Adrenal gland (tissue), 12 donors: Measurements from ENCODE around the gene ATOX1. TPM values are rescaled to one million over a fixed set of nuclear protein-coding genes. Genes with fewer than 3 reads are reported as not detected.

Experiments
- DNase-seq, 7 donors: peaks; one replicate each; pipeline ENCODE4 v3.0.0-alpha.2; 2019 to 2020
- H3K27ac ChIP-seq, 5 donors: fragments of 200-600 bp; sonication (generic) in 4 of 5; 1 replicate in 3 of 5; 2 replicates in 2 of 5; pipeline versions ENCODE4 v1.5.1 to v1.8.0; 2016 to 2020; ENCODE audit warnings: mild to moderate bottlenecking in 1 of 5
- H3K27me3 ChIP-seq: fragments of 200-600 bp; 2 replicates; pipeline ENCODE4 v1.8.0; 2021
- H3K36me3 ChIP-seq, 2 donors: fragments of 200-600 bp; replicated peaks in 1 of 2; 1 replicate in 1 of 2; 2 replicates in 1 of 2; pipeline versions ENCODE4 v1.5.1 to v1.8.0; 2018 to 2022
- H3K4me1 ChIP-seq, 2 donors: fragments of 200-600 bp; replicated peaks in 1 of 2; 1 replicate in 1 of 2; 2 replicates in 1 of 2; pipeline versions ENCODE4 v1.5.1 to v1.8.0; 2018 to 2021
- H3K4me3 ChIP-seq, 4 donors: fragments of 200-600 bp; sonication (generic) in 3 of 4; one replicate each; pipeline ENCODE4 v1.5.1; 2016 to 2018
- H3K9me3 ChIP-seq, 3 donors: fragments of 200-600 bp; sonication (generic) in 1 of 3; replicated peaks in 1 of 3; 1 replicate in 2 of 3; 2 replicates in 1 of 3; pipeline versions ENCODE4 v1.5.1 to v1.8.0; 2016 to 2021
- POLR2A ChIP-seq, 2 donors: fragments of 450-650 bp; IDR thresholded peaks; one replicate each; pipeline ENCODE4 v1.6.1; 2017; ENCODE audit warnings: antibody characterized with exemption in 2 of 2, mild to moderate bottlenecking in 2 of 2, moderate library complexity in 1 of 2
- WGBS, 4 donors: extraction: QIAGEN DNeasy Blood & Tissue Kit in 2 of 4; methylation state at CpG; one replicate each; pipeline versions ENCODE4 v1.1.5 to v1.1.7; 2013 to 2017; 5-methylcytosine and 5-hydroxymethylcytosine counted together
- intact Hi-C, 2 donors: fragments of 100-400 bp; cut with DNase I; formaldehyde crosslinking; loops; one replicate each; pipeline versions ENCODE4 v1.14.1 to v1.15.0; 2022 to 2023
- polyA plus RNA-seq, 3 donors: library from polyadenylated mRNA; stranded (reverse); fragments of 200-250 nt in 2 of 3; fragments of 350-450 nt in 1 of 3; fragmentation: Illumina TruSeq in 1 of 3; extraction: RNeasy Lipid Tissue Mini Kit (QIAGEN cat#74804) in 1 of 3; gene quantifications; one replicate each; pipeline ENCODE4 v1.2.3, GENCODE V29; 2013 to 2014
- total RNA-seq, 9 donors: library from RNA; depleted of rRNA in 4 of 9; stranded (reverse); fragments of >200 nt in 4 of 9; fragments of 120-200 nt in 1 of 9; fragmentation: NEBNext Ultra II Directional in 1 of 9; extraction: Animal tissue kit (Norgen Biotek cat#: 25700) in 1 of 9; gene quantifications; one replicate each; pipeline versions ENCODE4 v1.1.0 to v1.2.4, GENCODE V29; 2013 to 2023
- TF ChIP-seq, protein P1 (sequence below), 6 experiments: fragments of 450-650 bp in 4 of 6; fragments of 200-600 bp in 2 of 6; sonication (generic) in 1 of 6; IDR thresholded peaks; 1 replicate in 5 of 6; 2 replicates in 1 of 6; pipeline versions ENCODE4 v1.5.1 to v1.8.0; 2016 to 2021; ENCODE audit warnings: antibody characterized with exemption in 6 of 6, mild to moderate bottlenecking in 2 of 6, moderate library complexity in 1 of 6
- donor health status: healthy with polysubstance abuse.
- donor health status: Bipolar disorder and iron deficiency.
- donor health status: DM: yes; HTN: yes; CAD: no.
- donor health status: DM: no; HTN: no; CAD: no.
- donor health status: DM: no; HTN: no; CAD: no.
- donor health status: DM: yes; HTN: yes; CAD: no.

ATOX1 gene
- total and polyA plus RNA-seq, 12 donors = 97.5 to 291 (median 133) TPM

DNA sequence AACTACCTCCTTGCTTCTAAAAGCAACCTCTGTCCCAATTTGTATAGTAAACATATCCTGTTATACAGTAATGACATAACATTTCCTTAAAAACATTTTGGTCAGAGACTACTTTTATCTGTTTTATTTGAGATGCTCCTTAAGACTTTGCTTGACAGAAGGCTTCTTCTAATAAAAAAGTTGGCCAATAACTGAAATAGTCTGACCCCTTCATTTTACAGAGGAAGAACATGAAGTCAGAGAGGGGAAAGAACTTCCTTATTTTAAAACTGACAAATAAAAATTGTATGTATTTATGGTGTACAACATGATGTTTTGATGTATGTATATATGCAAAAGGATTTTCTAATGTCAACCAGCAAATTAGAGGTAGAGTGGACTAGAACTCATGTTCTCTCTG is 35.9 kb downstream of the ATOX1 start:
- no peak overlapping the region for H3K4me3 ChIP-seq
- intact Hi-C loops = loop anchor here in 1 of 2 donors (5.0 kb wide), 1 partner anchor 65 kb away; no protein-coding TSS in a partner anchor
- H3K4me1 ChIP-seq = no peaks in the 10 kb centered on the region
- TF ChIP-seq, protein P1, sequence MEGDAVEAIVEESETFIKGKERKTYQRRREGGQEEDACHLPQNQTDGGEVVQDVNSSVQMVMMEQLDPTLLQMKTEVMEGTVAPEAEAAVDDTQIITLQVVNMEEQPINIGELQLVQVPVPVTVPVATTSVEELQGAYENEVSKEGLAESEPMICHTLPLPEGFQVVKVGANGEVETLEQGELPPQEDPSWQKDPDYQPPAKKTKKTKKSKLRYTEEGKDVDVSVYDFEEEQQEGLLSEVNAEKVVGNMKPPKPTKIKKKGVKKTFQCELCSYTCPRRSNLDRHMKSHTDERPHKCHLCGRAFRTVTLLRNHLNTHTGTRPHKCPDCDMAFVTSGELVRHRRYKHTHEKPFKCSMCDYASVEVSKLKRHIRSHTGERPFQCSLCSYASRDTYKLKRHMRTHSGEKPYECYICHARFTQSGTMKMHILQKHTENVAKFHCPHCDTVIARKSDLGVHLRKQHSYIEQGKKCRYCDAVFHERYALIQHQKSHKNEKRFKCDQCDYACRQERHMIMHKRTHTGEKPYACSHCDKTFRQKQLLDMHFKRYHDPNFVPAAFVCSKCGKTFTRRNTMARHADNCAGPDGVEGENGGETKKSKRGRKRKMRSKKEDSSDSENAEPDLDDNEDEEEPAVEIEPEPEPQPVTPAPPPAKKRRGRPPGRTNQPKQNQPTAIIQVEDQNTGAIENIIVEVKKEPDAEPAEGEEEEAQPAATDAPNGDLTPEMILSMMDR (IDR thresholded peaks at IDR 0.05) = no peak
- no peak for TF ChIP-seq POLR2A (IDR thresholded peaks at IDR 0.05)
- DNase-seq = no peak
- H3K9me3 ChIP-seq = no peaks in the 10 kb centered on the region
- no peak overlapping the region for H3K27ac ChIP-seq
- no peaks in the 10 kb centered on the region for H3K36me3 ChIP-seq
- H3K27me3 ChIP-seq = no peaks in the 10 kb centered on the region

DNA sequence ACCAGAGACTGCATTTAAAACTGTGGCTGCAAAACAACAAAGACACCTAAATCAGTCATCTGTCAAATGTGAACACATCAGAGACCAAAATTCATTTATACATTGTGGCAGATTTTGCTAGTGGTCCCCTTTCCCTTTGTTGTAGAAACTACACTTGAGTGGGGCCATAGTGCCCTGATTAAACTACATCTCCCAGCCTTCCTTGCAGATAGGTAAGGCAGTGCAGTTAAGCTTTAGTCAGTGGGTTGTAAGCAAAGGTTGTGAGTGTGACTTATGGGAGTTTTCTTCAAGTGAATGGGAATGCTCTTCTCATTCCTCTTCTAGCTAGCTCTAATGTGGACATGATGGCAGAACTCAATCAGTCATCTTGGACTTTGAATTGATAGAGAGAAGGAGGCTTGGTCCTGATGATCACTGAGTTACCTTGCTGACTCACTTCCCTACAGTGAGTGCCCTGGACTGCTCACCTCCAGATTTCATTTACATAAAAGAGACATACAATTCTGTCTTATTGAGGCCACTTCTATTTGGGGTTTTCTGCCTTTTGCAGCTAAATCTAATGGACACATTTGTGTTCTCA is 36.5 kb downstream of the ATOX1 start:
- intact Hi-C loops = loop anchor here in 1 of 2 donors (5.0 kb wide), 1 partner anchor 65 kb away; no protein-coding TSS in a partner anchor
- Histone ChIP-seq H3K27ac (no peak overlapping the region), H3K4me3 (no peak overlapping the region), H3K4me1 (no peaks in the 10 kb centered on the region), H3K36me3 (no peaks in the 10 kb centered on the region), H3K9me3 (no peaks in the 10 kb centered on the region), H3K27me3 (no peaks in the 10 kb centered on the region)
- DNase-seq = no peak
- no peak for TF ChIP-seq POLR2A (IDR thresholded peaks at IDR 0.05)
- TF ChIP-seq, protein P1 (IDR thresholded peaks at IDR 0.05) = no peak

DNA sequence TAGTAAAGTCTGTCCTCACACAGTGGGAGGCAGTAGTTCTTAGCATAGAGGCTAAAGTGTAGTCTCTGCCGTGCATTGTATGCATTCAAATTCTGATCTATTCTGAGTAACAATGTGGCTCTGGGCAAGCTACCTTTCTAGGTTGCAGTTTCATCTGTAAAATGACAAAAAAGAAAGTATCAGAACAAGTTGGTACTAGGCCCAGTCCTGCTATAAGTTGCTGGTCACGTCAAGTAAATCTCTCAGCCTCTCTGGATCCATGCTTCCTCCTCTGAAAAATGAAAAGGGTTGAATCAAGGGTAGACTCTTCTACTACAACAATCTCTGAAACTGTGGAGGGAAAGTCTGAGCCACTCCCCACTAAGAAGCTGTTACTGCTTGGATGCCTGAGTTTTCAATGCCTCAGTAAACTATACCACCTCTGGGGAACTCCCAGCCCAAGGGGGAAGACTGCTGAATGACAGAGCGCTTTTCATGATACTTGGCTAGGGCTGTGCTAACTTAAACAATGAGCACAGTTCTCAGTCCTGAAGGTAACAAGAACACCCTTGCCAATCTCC is 37.3 kb downstream of the ATOX1 start:
- Histone ChIP-seq H3K27ac (no peak overlapping the region), H3K36me3 (no peaks in the 10 kb centered on the region), H3K27me3 (no peaks in the 10 kb centered on the region), H3K4me3 (no peak overlapping the region), H3K9me3 (no peaks in the 10 kb centered on the region), H3K4me1 (no peaks in the 10 kb centered on the region)
- intact Hi-C loops = loop anchor here in 1 of 2 donors (5.0 kb wide), 1 partner anchor 64 kb away; no protein-coding TSS in a partner anchor
- DNase-seq = no peak
- WGBS, 4 donors = 84 to 92% (median 89%) methylated on average over 3 of the region's 3 CpGs
- TF ChIP-seq, protein P1 (IDR thresholded peaks at IDR 0.05) = no peak
- TF ChIP-seq POLR2A (IDR thresholded peaks at IDR 0.05) = no peak

DNA sequence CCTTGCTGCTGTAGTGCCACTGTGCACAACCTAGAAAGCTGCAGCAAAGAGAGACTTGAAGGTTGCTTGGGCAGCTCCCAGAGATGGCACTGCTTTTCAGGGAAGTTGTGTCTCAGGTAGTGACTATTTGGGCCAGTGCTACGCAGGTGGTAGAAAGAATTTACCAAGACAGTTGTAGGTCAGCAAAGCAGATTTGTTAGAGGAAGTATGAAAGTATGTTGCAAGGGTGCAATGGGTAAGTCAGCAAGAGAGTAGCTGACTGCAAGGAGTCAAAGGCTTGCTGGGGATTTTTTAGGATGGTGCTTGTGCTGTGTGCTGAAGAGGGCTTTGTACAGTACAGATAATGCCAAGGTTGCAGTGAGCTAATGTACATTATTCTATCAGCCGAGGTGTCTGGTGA is 38.2 kb downstream of the ATOX1 start:
- 72 to 88% (median 79%) methylated on average over 2 of the region's 2 CpGs for WGBS, 4 donors
- TF ChIP-seq POLR2A (IDR thresholded peaks at IDR 0.05) = no peak
- TF ChIP-seq, protein P1 (IDR thresholded peaks at IDR 0.05) = no peak

More for the DNA sequence above, 38.2 kb downstream of the ATOX1 start:
- H3K36me3 ChIP-seq = no peaks in the 10 kb centered on the region
- intact Hi-C loops = loop anchor here in 1 of 2 donors (5.0 kb wide), 1 partner anchor 63 kb away; no protein-coding TSS in a partner anchor
- H3K4me1 ChIP-seq = no peaks in the 10 kb centered on the region
- no peaks in the 10 kb centered on the region for H3K9me3 ChIP-seq
- no peaks in the 10 kb centered on the region for H3K27me3 ChIP-seq
- H3K4me3 ChIP-seq = no peak overlapping the region
- no peak overlapping the region for H3K27ac ChIP-seq
- DNase-seq = no peak
